Measurements from ENCODE around the gene RSPRY1. TPM values are rescaled to one million over a fixed set of nuclear protein-coding genes. Genes with fewer than 3 reads are reported as not detected.

RSPRY1 gene
- total and polyA plus RNA-seq, 2 of the 8 experiments (the other 6 are each of a cell fraction or from before 2014, with no cell fraction given), result 11.5 to 32.5 TPM

DNA sequence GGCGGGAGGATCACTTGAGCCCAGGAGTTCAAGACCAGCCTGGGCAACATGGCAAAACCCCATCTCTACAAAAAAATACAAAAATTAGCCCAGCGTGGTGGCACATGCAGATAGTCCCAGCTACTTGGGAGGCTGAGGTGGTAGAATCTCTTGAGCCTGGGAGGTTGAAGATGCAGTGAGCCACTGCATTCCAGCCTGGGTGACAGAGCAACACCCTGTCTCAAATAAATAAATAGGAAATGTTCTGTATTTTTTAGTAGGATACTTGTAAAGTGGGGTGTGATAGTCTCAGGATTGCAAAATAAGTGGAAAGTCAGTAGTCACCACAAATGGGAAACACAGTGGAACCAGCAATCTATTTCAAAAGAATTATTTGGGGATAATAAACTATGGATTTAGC, 4.0 kb downstream of the RSPRY1 start:
- H3K27me3 ChIP-seq (replicated peaks in 1 of 4; ENCODE audit: control insufficient read depth in 3 of 4, extremely low read depth in 1 of 4, insufficient read depth in 3 of 4, low read length in 3 of 4), result no peaks in the 10 kb centered on the region
- no peak overlapping the region for H2BK120ac ChIP-seq (replicated peaks; ENCODE audit: low read depth, low read length)
- H3K18ac ChIP-seq (ENCODE audit: extremely low read depth, low read length), result no peak overlapping the region
- H4K20me1 ChIP-seq (replicated peaks in 1 of 2; ENCODE audit: control insufficient read depth in 1 of 2, insufficient read depth in 2 of 2, low read length in 2 of 2), result no peaks in the 10 kb centered on the region
- H3K56ac ChIP-seq (replicated peaks; ENCODE audit: insufficient read length, low read depth, low read length), result no peak overlapping the region
- no peak overlapping the region for H3K27ac ChIP-seq (ENCODE audit: low read depth, low read length)
- H2BK12ac ChIP-seq (ENCODE audit: low read depth, low read length), result no peak overlapping the region
- ChIA-PET CTCF (ENCODE audit: partially characterized antibody) (interaction anchor here (0.6 to 0.8 kb wide), 4 partner anchors 27 to 210 kb away, joined by 3 to 4 read pairs (median 3); no protein-coding TSS in a partner anchor), POLR2A (ENCODE audit: partially characterized antibody) (no interaction called here)
- no peak overlapping the region for H2BK15ac ChIP-seq (ENCODE audit: low read length)
- H3K79me2 ChIP-seq (ENCODE audit: control insufficient read depth in 1 of 2, insufficient read depth in 2 of 2, low read length in 2 of 2), result peaks cover 2 to 86% of the 10 kb centered on the region in 2 experiments
- DNase-seq (ENCODE audit: low read depth in 1 of 2, low spot score in 2 of 2) (no peak), FAIRE-seq (no peak)
- H3K9me3 ChIP-seq (ENCODE audit: insufficient read depth in 2 of 2, low read depth in 1 of 2, low read length in 1 of 2), result no peaks in the 10 kb centered on the region
- H2BK5ac ChIP-seq (ENCODE audit: low read depth, low read length), result no peak overlapping the region
- WGBS, 2 experiments (ENCODE audit: extremely low coverage in 1 of 2, insufficient coverage in 1 of 2, insufficient read length in 1 of 2, insufficient replicate concordance in 2 of 2, low coverage in 1 of 2, low lambda C conversion rate in 2 of 2, missing lambda C conversion rate in 1 of 2), result 71% methylated on average over 2 of the region's 2 CpGs; no CpG with 5 or more reads in 1 of the 2 experiments
- no peak overlapping the region for H2AFZ ChIP-seq (ENCODE audit: low read length)
- H3K4me2 ChIP-seq (ENCODE audit: insufficient read depth in 1 of 2, low read depth in 2 of 2, low read length in 2 of 2), result no peak overlapping the region
- H3K36me3 ChIP-seq (ENCODE audit: control insufficient read depth in 2 of 4, insufficient read depth in 4 of 4, low read length in 3 of 4), result no peaks in the 10 kb centered on the region
- peaks cover 0 to 5% (median 2%) of the 10 kb centered on the region in 4 experiments; a peak in 3 of 7 replicates for H3K4me1 ChIP-seq (replicated peaks in 1 of 4; ENCODE audit: control insufficient read depth in 3 of 4, insufficient read depth in 4 of 4, low read length in 3 of 4)
- H3K4me3 ChIP-seq (ENCODE audit: extremely low read depth in 1 of 4, insufficient read depth in 2 of 4, low read depth in 3 of 4, low read length in 4 of 4), result no peak overlapping the region
- H3K14ac ChIP-seq (ENCODE audit: insufficient read length), result no peak overlapping the region
- no peak overlapping the region for H4K5ac ChIP-seq (ENCODE audit: insufficient read length, low read depth, low read length)
- H3K9ac ChIP-seq (replicated peaks in 1 of 4; ENCODE audit: extremely low read depth in 1 of 4, low read depth in 3 of 4, low read length in 3 of 4), result no peak overlapping the region
- no peak overlapping the region for H2BK20ac ChIP-seq (ENCODE audit: low read length)
- H2AK5ac ChIP-seq (ENCODE audit: low read depth, low read length), result no peak overlapping the region
- H3K23me2 ChIP-seq (ENCODE audit: low read depth, low read length), result peaks cover 10% of the 10 kb centered on the region
- no peak overlapping the region for H3K23ac ChIP-seq (ENCODE audit: insufficient read length)
- TF ChIP-seq BACH1 (IDR thresholded peaks at IDR 0.05; ENCODE audit: low read length) (no peak), SUZ12 (IDR thresholded peaks at IDR 0.05; ENCODE audit: low read length) (no peak), CBX8 (IDR thresholded peaks at IDR 0.05; ENCODE audit: borderline replicate concordance, low read depth, low read length) (no peak), JUND (IDR thresholded peaks at IDR 0.05; ENCODE audit: low read length) (no peak), ZNF274 (IDR thresholded peaks at IDR 0.05; ENCODE audit: borderline replicate concordance, extremely low read depth, low read length) (no peak), RAD21 (IDR thresholded peaks at IDR 0.05 in 1 of 2, conservative IDR thresholded peaks at IDR 0.05 in 1 of 2; ENCODE audit: low read depth in 2 of 2, low read length in 2 of 2) (no peak), CBX5 (IDR thresholded peaks at IDR 0.05; ENCODE audit: low read depth, low read length) (no peak), KDM4A (IDR thresholded peaks at IDR 0.05; ENCODE audit: low read depth, low read length, severe bottlenecking) (no peak), BRCA1 (IDR thresholded peaks at IDR 0.05; ENCODE audit: low read depth, low read length) (no peak), FOSL1 (IDR thresholded peaks at IDR 0.05; ENCODE audit: insufficient read depth, low read depth, low read length) (no peak)
- TF ChIP-seq, protein P1, sequence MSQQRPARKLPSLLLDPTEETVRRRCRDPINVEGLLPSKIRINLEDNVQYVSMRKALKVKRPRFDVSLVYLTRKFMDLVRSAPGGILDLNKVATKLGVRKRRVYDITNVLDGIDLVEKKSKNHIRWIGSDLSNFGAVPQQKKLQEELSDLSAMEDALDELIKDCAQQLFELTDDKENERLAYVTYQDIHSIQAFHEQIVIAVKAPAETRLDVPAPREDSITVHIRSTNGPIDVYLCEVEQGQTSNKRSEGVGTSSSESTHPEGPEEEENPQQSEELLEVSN (IDR thresholded peaks at IDR 0.05), result no peak
- peaks cover 6% of the 10 kb centered on the region for H3K79me1 ChIP-seq (ENCODE audit: low read depth, low read length)
- no peak overlapping the region for H3K4ac ChIP-seq (replicated peaks; ENCODE audit: insufficient read length, low read depth, low read length)
- H4K91ac ChIP-seq (replicated peaks; ENCODE audit: insufficient read length, low read length), result no peak overlapping the region
- H4K8ac ChIP-seq (ENCODE audit: extremely low read depth, insufficient read depth, low read length), result no peak overlapping the region

Data from H1 (cell line).